GM23338 (cell line): ENCODE results near the gene INPP5A. TPM values are rescaled to one million over a fixed set of nuclear protein-coding genes. Genes with fewer than 3 reads are reported as not detected.

Source experiments
- polyA plus RNA-seq: library from polyadenylated mRNA; unstranded; fragments of >200 nt; fragmentation: Nextera tagmentation; extraction: Ambion mirVana; gene quantifications from 2 replicates; pipeline ENCODE4 v1.2.1, GENCODE V29; 2016
- total RNA-seq: library from RNA; depleted of rRNA; stranded (reverse); fragments of >200 nt; shearing (Covaris generic); gene quantifications from 2 replicates; pipeline ENCODE4 v1.2.3, GENCODE V29; 2014; rRNA removed

The INPP5A gene
- total and polyA plus RNA-seq, 2 experiments from 2014 or later = 5.9 to 40.6 TPM

Other genes with a start within 250 kb of the INPP5A start
- 8.0 and 10.2 TPM in 2 replicates for gene STK32C, start 229.8 kb upstream of the INPP5A start, total RNA-seq
- 20.5 and 24.1 TPM in 2 replicates for gene STK32C, start 229.8 kb upstream of the INPP5A start, polyA plus RNA-seq
- 3.1 and 3.5 TPM in 2 replicates for gene LRRC27, start 205.6 kb upstream of the INPP5A start, total RNA-seq
- 2.2 and 2.9 TPM in 2 replicates for gene LRRC27, start 205.6 kb upstream of the INPP5A start, polyA plus RNA-seq
- gene PWWP2B, start 140.6 kb upstream of the INPP5A start, total RNA-seq = 8.6 and 12.8 TPM in 2 replicates
- 2.2 and 2.3 TPM in 2 replicates for gene PWWP2B, start 140.6 kb upstream of the INPP5A start, polyA plus RNA-seq
- gene NKX6-2, start 248.4 kb downstream of the INPP5A start, total RNA-seq = 0.24 TPM in 1 of 2 replicates, not detected in the other
- 9.3 and 10.9 TPM in 2 replicates for gene NKX6-2, start 248.4 kb downstream of the INPP5A start, polyA plus RNA-seq